Mesenchymal stem cell (in vitro differentiated cells and primary cell): ENCODE results near the gene COG3.
"Not testable (repeated sequence)": the region's sequence is repeated elsewhere in the genome, so short reads cannot be mapped to it uniquely, and the experiment has no call there.

ENCODE experiments used
- DNase-seq: peaks from one replicate; pipeline ENCODE4 v3.0.0-alpha.2; 2013
- H2AFZ ChIP-seq: one replicate; pipeline ENCODE4 v1.6.1; 2013; ENCODE audit warnings: low read depth, mild to moderate bottlenecking, control low read depth, inconsistent platforms, low read length, moderate library complexity
- H2AK5ac ChIP-seq: 2 replicates; pipeline ENCODE4 v1.6.1; 2013; ENCODE audit warnings: low read length, moderate library complexity, mild to moderate bottlenecking, inconsistent platforms; ENCODE audit not compliant: severe bottlenecking
- H2BK120ac ChIP-seq: one replicate; pipeline ENCODE4 v1.6.1; 2013; ENCODE audit warnings: low read depth, mild to moderate bottlenecking, inconsistent platforms, low read length, moderate library complexity
- H2BK12ac ChIP-seq, 2 experiments: one replicate each; pipeline ENCODE4 v1.6.1; 2013; ENCODE audit warnings: inconsistent platforms in 2 of 2, low read length in 2 of 2, mild to moderate bottlenecking in 2 of 2, moderate library complexity in 2 of 2, control low read depth in 1 of 2
- H2BK15ac ChIP-seq: one replicate; pipeline ENCODE4 v1.6.1; 2013; ENCODE audit warnings: mild to moderate bottlenecking, low read depth, inconsistent platforms; ENCODE audit not compliant: poor library complexity, severe bottlenecking
- H2BK5ac ChIP-seq: 2 replicates; pipeline ENCODE4 v1.6.1; 2013; ENCODE audit warnings: low read depth, mild to moderate bottlenecking, low read length, control low read depth, inconsistent platforms; ENCODE audit not compliant: poor library complexity, severe bottlenecking
- H3K14ac ChIP-seq, 2 experiments: one replicate each; pipeline ENCODE4 v1.6.1; 2013; ENCODE audit warnings: inconsistent platforms in 2 of 2, low read length in 2 of 2, control low read depth in 1 of 2, mild to moderate bottlenecking in 1 of 2, moderate library complexity in 1 of 2
- H3K18ac ChIP-seq, 2 experiments: one replicate each; pipeline ENCODE4 v1.6.1; 2013; ENCODE audit warnings: inconsistent platforms in 2 of 2, low read length in 2 of 2, control low read depth in 1 of 2, low read depth in 1 of 2, mild to moderate bottlenecking in 1 of 2
- H3K23ac ChIP-seq, 2 experiments: one replicate each; pipeline ENCODE4 v1.6.1; 2013; ENCODE audit warnings: inconsistent platforms in 2 of 2, low read length in 2 of 2, mild to moderate bottlenecking in 2 of 2, moderate library complexity in 2 of 2, control low read depth in 1 of 2
- H3K27ac ChIP-seq: 2 replicates; pipeline ENCODE4 v1.5.1; 2013; ENCODE audit warnings: mild to moderate bottlenecking, moderate library complexity, low read length, control low read depth, inconsistent platforms; ENCODE audit not compliant: poor library complexity, severe bottlenecking
- H3K27me3 ChIP-seq, 2 experiments: 2 replicates each; pipeline versions ENCODE4 v1.6.1 to v1.7.0; 2013; ENCODE audit warnings: low read length in 2 of 2, mild to moderate bottlenecking in 2 of 2, moderate library complexity in 2 of 2, control low read depth in 1 of 2, inconsistent platforms in 1 of 2; ENCODE audit not compliant: control insufficient read depth in 1 of 2, insufficient read depth in 1 of 2
- H3K36me3 ChIP-seq, 2 experiments: 2 replicates each; pipeline versions ENCODE4 v1.6.1 to v1.7.0; 2013; ENCODE audit warnings: low read length in 2 of 2, control low read depth in 1 of 2, inconsistent platforms in 1 of 2, low read depth in 1 of 2, mild to moderate bottlenecking in 1 of 2; ENCODE audit not compliant: insufficient read depth in 2 of 2, control insufficient read depth in 1 of 2
- H3K4ac ChIP-seq, 2 experiments: one replicate each; pipeline ENCODE4 v1.6.1; 2013; ENCODE audit warnings: inconsistent platforms in 2 of 2, low read length in 2 of 2, mild to moderate bottlenecking in 2 of 2, moderate library complexity in 2 of 2, control low read depth in 1 of 2, low read depth in 1 of 2
- H3K4me1 ChIP-seq: 2 replicates; pipeline ENCODE4 v1.6.1; 2013; ENCODE audit warnings: low read depth, low read length, control low read depth; ENCODE audit not compliant: control insufficient read depth, insufficient read depth
- H3K4me2 ChIP-seq: 2 replicates; pipeline ENCODE4 v1.6.1; 2013; ENCODE audit warnings: low read length, mild to moderate bottlenecking, inconsistent platforms; ENCODE audit not compliant: poor library complexity, severe bottlenecking
- H3K4me3 ChIP-seq, 2 experiments: 2 replicates each; pipeline versions ENCODE4 v1.5.1 to v1.7.0; 2013; ENCODE audit warnings: low read length in 2 of 2, mild to moderate bottlenecking in 2 of 2, control low read depth in 1 of 2, low read depth in 1 of 2; ENCODE audit not compliant: insufficient read depth in 1 of 2
- H3K79me1 ChIP-seq: replicated peaks from 2 replicates; pipeline ENCODE4 v1.6.1; 2013; ENCODE audit warnings: mild to moderate bottlenecking, control low read depth, low read length, inconsistent platforms; ENCODE audit not compliant: poor library complexity, severe bottlenecking
- H3K9ac ChIP-seq: 2 replicates; pipeline ENCODE4 v1.7.0; 2013; ENCODE audit warnings: mild to moderate bottlenecking, low read length, moderate library complexity
- H3K9me3 ChIP-seq: 2 replicates; pipeline ENCODE4 v1.7.0; 2013; ENCODE audit warnings: mild to moderate bottlenecking, low read length; ENCODE audit not compliant: control insufficient read depth
- H4K8ac ChIP-seq: one replicate; pipeline ENCODE4 v1.6.1; 2013; ENCODE audit warnings: inconsistent platforms, mild to moderate bottlenecking, low read length, moderate library complexity
- H4K91ac ChIP-seq: one replicate; pipeline ENCODE4 v1.6.1; 2013; ENCODE audit warnings: mild to moderate bottlenecking, low read length, inconsistent platforms
- WGBS: methylation state at CpG from one replicate; pipeline ENCODE4 v1.1.7; 2013; ENCODE audit warnings: mixed read lengths; 5-methylcytosine and 5-hydroxymethylcytosine counted together

COG3 gene

DNA sequence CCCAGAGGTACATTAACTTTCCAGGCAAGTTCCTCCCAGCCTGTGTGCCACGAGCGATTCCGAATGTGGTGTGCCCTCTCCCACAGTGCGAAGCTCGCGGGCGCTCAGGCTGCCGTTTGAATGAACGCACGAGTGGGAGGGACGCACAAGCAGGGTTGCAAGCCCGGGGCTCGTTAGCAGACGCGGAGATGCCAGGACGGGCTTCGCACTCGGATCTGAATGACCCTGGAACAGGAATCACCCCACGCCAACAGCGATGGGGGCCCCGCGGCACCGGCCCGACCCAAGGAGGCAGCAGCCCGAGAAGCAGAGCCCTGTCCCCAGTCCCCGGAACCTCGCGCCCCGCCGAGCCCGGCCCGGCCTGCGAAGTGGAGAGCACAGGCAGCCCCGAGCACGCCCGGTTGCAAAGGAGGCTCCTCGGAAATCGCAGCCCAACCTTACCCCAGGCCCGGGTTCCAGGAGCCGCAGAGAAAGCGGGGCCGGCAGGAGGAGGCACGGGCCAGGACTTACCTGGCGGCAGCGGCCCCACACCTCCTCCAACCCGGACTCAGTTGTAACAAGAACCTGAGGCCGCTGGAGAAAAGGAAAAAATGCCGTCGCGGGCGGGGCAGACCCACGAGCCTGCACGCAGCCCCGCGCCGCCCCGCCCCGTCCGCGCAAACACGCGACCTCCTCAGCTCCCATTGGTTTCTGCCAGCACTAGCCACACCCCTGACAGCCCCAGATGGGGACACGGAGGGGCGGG is 46.8 kb upstream of the COG3 start, which contains the start of gene SLC25A30:
TSS of gene SLC25A30 (minus strand) at position 584 of the 745 bp plus-strand sequence. CDS start 6,948 bp downstream, outside the sequence.
- peak within 1 kb of the TSS; percentile 57 for H2AFZ ChIP-seq
- H3K23ac ChIP-seq = peak within 1 kb of the TSS in 1 of 2 experiments; percentile 89
- peak within 1 kb of the TSS; percentile 57 for H2BK120ac ChIP-seq
- H2BK5ac ChIP-seq = no peak within 1 kb of the TSS
- no peaks in the 10 kb centered on the region for H3K79me1 ChIP-seq
- peak within 1 kb of the TSS in 1 of 2 experiments; percentile 74 for H2BK12ac ChIP-seq
- H3K27me3 ChIP-seq = no peaks in the 10 kb centered on the region
- peak within 1 kb of the TSS; percentile 55 for H4K91ac ChIP-seq
- WGBS = 1% methylated on average over 58 of the region's 64 CpGs
- no peak within 1 kb of the TSS for H2AK5ac ChIP-seq
- peak within 1 kb of the TSS; percentile 97 for H3K4me2 ChIP-seq
- H3K9ac ChIP-seq = peak within 1 kb of the TSS; percentile 93
- H2BK15ac ChIP-seq = peak within 1 kb of the TSS; percentile 97
- H3K9me3 ChIP-seq = no peaks in the 10 kb centered on the region
- H4K8ac ChIP-seq = peak within 1 kb of the TSS; percentile 86
- H3K27ac ChIP-seq = peak within 1 kb of the TSS; percentile 73
- H3K4me3 ChIP-seq = peak within 1 kb of the TSS; percentile 83 to 84
- peak; percentile 97 for DNase-seq
- H3K36me3 ChIP-seq = no peaks in the 10 kb centered on the region
- H3K14ac ChIP-seq = peak within 1 kb of the TSS in 1 of 2 experiments; percentile 93
- peaks cover 7% of the 10 kb centered on the region for H3K4me1 ChIP-seq
- H3K4ac ChIP-seq = peak within 1 kb of the TSS; percentile 63 to 89
- H3K18ac ChIP-seq = peak within 1 kb of the TSS; percentile 85 to 90

DNA sequence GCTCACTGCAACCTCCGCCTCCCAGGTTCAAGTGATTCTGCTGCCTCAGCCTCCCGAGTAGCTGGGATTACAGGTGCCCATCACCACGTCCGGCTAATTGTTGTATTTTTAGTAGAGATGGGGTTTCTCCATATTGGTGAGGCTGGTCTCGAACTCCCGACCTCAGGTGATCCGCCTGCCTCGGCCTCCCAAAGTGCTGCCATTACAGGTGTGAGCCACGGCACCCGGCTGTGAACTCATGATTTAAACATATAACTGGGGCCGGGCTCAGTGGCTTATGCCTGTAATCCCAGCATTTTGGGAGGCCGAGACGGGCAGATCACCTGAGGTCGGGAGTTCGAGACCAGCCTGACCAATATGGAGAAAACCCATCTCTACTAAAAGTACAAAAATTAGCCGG is 45.4 kb upstream of the COG3 start:
- H2AK5ac ChIP-seq, H4K91ac ChIP-seq, H2BK15ac ChIP-seq, H3K4ac ChIP-seq, H3K14ac ChIP-seq, H2BK5ac ChIP-seq, H3K4me3 ChIP-seq, DNase-seq, H3K4me2 ChIP-seq, H3K79me1 ChIP-seq, H3K9me3 ChIP-seq, H3K4me1 ChIP-seq, H3K27me3 ChIP-seq, H2AFZ ChIP-seq, H3K23ac ChIP-seq, H4K8ac ChIP-seq, H3K27ac ChIP-seq, H3K9ac ChIP-seq, H2BK12ac ChIP-seq, H3K18ac ChIP-seq, H2BK120ac ChIP-seq, H3K36me3 ChIP-seq: not testable (repeated sequence)
- 98% methylated on average over 15 of the region's 16 CpGs for WGBS

DNA sequence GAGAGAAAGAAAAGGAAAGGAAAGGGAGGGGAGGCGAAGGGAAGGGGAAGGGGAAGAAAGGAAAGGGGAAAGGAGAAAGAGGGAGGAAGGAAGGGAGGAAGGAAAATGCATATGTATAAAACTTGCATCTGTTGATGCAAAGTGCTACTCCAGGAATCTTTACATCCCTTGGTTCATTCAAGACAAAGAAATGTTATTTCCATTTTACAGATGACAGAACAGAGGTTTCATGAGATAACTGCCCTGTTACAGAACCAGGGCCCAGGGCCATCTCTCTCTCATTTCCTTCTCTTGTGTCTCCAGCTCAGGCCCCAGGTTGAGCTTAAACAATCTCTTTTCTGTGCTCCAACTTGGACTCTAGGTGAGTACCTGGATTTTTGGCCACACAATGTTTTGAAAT is 44.8 kb upstream of the COG3 start:
- DNase-seq = no peak
- H3K4ac ChIP-seq = no peak overlapping the region
- no peaks in the 10 kb centered on the region for H3K36me3 ChIP-seq
- H3K27ac ChIP-seq = no peak overlapping the region
- no peak overlapping the region for H2AK5ac ChIP-seq
- no peak overlapping the region for H3K4me2 ChIP-seq
- no peaks in the 10 kb centered on the region for H3K79me1 ChIP-seq
- no peaks in the 10 kb centered on the region for H3K27me3 ChIP-seq
- H3K4me1 ChIP-seq = peaks cover 4% of the 10 kb centered on the region
- 100% methylated on average over 1 of the region's 1 CpG for WGBS
- no peak overlapping the region for H2BK12ac ChIP-seq
- no peak overlapping the region for H3K14ac ChIP-seq
- no peak overlapping the region for H2BK15ac ChIP-seq
- no peak overlapping the region for H2AFZ ChIP-seq
- H3K9ac ChIP-seq = no peak overlapping the region
- no peak overlapping the region for H4K8ac ChIP-seq
- no peak overlapping the region for H3K23ac ChIP-seq
- no peak overlapping the region for H3K18ac ChIP-seq
- H2BK5ac ChIP-seq = no peak overlapping the region
- no peak overlapping the region for H3K4me3 ChIP-seq
- no peaks in the 10 kb centered on the region for H3K9me3 ChIP-seq
- no peak overlapping the region for H2BK120ac ChIP-seq
- H4K91ac ChIP-seq = no peak overlapping the region

DNA sequence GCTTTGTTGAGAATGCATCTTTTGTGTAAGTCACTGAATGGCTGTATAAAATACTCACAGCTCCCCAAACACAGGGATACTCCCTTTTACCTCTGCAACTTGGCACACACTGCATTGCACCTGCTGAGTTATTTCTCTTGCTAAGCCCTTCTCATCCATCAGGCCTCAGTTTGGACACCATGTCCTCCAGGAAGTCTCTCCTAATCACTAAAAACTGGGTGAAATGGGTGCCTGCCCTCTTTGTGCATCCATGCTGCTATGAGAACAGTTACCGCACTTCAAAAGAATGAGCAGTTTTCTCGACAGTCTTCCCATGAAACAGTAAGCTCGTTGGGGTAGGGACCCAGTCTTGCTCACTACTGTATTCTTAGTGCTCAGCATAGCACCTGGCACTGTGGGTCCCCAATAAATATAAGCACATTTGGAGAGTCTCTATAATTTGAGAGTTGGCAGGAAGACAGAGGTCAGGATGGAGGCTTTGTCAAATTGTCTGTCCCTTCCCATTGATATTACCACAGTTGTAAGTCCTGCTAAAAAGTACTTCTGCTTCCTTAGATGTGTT is 41.9 kb upstream of the COG3 start:
- no peak overlapping the region for H3K4ac ChIP-seq
- no peak overlapping the region for H3K23ac ChIP-seq
- H2AFZ ChIP-seq = no peak overlapping the region
- H2BK120ac ChIP-seq = no peak overlapping the region
- H2BK12ac ChIP-seq = no peak overlapping the region
- H3K9me3 ChIP-seq = no peaks in the 10 kb centered on the region
- H2BK5ac ChIP-seq = no peak overlapping the region
- WGBS = 100% methylated on average over 3 of the region's 3 CpGs
- no peak overlapping the region for H3K18ac ChIP-seq
- no peak overlapping the region for H2AK5ac ChIP-seq
- H3K27ac ChIP-seq = no peak overlapping the region
- no peaks in the 10 kb centered on the region for H3K36me3 ChIP-seq
- no peak overlapping the region for H4K8ac ChIP-seq
- H3K9ac ChIP-seq = no peak overlapping the region
- no peak overlapping the region for H2BK15ac ChIP-seq
- no peaks in the 10 kb centered on the region for H3K27me3 ChIP-seq
- H3K4me2 ChIP-seq = no peak overlapping the region
- no peaks in the 10 kb centered on the region for H3K79me1 ChIP-seq
- H3K4me3 ChIP-seq = no peak overlapping the region
- no peak overlapping the region for H3K14ac ChIP-seq
- H3K4me1 ChIP-seq = no peaks in the 10 kb centered on the region
- no peak overlapping the region for H4K91ac ChIP-seq
- no peak for DNase-seq
